AG04450 (cell line): ENCODE results near the gene RAB36. TPM values are rescaled to one million over a fixed set of nuclear protein-coding genes. Genes with fewer than 3 reads are reported as not detected.

Experiments used
- CTCF ChIA-PET: fragments of 300-600, 350-600 bp; formaldehyde crosslinking; extraction: SDS; loops from one replicate; lab custom pipeline; 2022; ENCODE audit warnings: antibody characterized with exemption, inconsistent platforms; lab: Charles Lee
- POLR2A ChIA-PET: fragments of 350-600 bp; formaldehyde crosslinking; extraction: SDS; loops from one replicate; lab custom pipeline; 2021; ENCODE audit warnings: antibody characterized with exemption, inconsistent platforms; lab: Yijun Ruan, JAX
- DNase-seq: peaks from one replicate; pipeline ENCODE4 v3.0.0-alpha.2; 2011; ENCODE audit warnings: low read depth, low spot score
- H3K27ac ChIP-seq: one replicate; pipeline ENCODE4 v1.5.1; 2012; ENCODE audit warnings: low read depth, low read length, control low read depth
- H3K27me3 ChIP-seq: one replicate; pipeline ENCODE4 v1.6.0; 2012; ENCODE audit warnings: low read length; ENCODE audit not compliant: control insufficient read depth, insufficient read depth
- H3K4me3 ChIP-seq: 2 replicates; pipeline ENCODE4 v1.5.1; 2011; ENCODE audit warnings: mild to moderate bottlenecking, low read depth, low read length, control low read depth
- H3K9me3 ChIP-seq: 2 replicates; pipeline ENCODE4 v1.5.1; 2012; ENCODE audit warnings: low read length; ENCODE audit not compliant: control insufficient read depth, insufficient read depth
- polyA plus RNA-seq: library from polyadenylated mRNA; depleted of rRNA; stranded (reverse); fragments of >200 nt; gene quantifications from 2 replicates; pipeline ENCODE4 v1.2.3, GENCODE V29; 2011
- TF ChIP-seq, protein P1 (sequence below): IDR thresholded peaks from 2 replicates; pipeline ENCODE4 v1.5.1; 2011; ENCODE audit warnings: low read depth, low read length, control low read depth, inconsistent platforms

The RAB36 gene
- polyA plus RNA-seq, 1 experiment, result 2.6 TPM

DNA sequence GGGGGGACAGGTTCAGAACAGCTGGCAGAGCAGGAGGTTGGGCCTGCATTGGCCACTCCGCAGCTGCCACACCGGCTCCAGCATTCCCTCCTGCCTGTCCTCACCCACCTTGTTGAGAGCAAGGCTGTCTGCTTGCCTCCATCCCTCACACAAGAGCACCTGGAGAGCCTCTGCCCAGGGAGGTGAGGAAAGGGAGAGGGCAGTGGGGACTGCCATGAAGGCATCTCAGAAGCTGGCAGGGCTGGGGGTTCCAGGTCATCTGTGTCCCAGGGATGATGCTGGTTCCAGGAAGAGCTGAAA, 30.6 kb upstream of the RAB36 start:
- TF ChIP-seq, protein P1, sequence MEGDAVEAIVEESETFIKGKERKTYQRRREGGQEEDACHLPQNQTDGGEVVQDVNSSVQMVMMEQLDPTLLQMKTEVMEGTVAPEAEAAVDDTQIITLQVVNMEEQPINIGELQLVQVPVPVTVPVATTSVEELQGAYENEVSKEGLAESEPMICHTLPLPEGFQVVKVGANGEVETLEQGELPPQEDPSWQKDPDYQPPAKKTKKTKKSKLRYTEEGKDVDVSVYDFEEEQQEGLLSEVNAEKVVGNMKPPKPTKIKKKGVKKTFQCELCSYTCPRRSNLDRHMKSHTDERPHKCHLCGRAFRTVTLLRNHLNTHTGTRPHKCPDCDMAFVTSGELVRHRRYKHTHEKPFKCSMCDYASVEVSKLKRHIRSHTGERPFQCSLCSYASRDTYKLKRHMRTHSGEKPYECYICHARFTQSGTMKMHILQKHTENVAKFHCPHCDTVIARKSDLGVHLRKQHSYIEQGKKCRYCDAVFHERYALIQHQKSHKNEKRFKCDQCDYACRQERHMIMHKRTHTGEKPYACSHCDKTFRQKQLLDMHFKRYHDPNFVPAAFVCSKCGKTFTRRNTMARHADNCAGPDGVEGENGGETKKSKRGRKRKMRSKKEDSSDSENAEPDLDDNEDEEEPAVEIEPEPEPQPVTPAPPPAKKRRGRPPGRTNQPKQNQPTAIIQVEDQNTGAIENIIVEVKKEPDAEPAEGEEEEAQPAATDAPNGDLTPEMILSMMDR, result no peak
- ChIA-PET CTCF (interaction anchor here (0.8 kb wide), 1 partner anchor 156 kb away, joined by 3 read pairs; no protein-coding TSS in a partner anchor), POLR2A (no interaction called here)
- Histone ChIP-seq H3K9me3 (no peaks in the 10 kb centered on the region), H3K4me3 (no peak overlapping the region), H3K27me3 (no peaks in the 10 kb centered on the region), H3K27ac (no peak overlapping the region)
- DNase-seq, result no peak

DNA sequence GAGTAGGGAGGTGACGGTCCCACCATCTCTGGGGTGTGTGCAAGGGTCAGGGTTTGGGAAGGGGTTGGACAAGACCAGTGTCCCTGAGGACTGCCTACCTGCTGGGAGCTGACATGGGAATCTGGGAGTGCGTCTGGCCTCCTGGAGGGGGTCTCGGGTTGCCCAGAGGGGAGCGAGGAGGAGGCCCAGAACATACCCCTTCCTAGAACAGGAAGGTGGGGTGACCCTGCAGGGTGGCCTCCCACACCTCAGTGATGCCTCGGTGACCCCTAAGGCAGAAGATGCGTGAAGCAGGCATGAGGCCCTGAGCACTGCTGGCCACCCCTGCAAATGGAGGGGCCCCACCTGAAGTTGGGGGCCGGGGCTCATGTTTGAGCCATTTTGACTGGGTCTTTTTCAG, 29.9 kb upstream of the RAB36 start:
- Histone ChIP-seq H3K4me3 (no peak overlapping the region), H3K27ac (no peak overlapping the region), H3K27me3 (no peaks in the 10 kb centered on the region), H3K9me3 (no peaks in the 10 kb centered on the region)
- TF ChIP-seq, protein P1, result no peak
- no peak for DNase-seq
- ChIA-PET CTCF (no interaction called here), POLR2A (no interaction called here)

DNA sequence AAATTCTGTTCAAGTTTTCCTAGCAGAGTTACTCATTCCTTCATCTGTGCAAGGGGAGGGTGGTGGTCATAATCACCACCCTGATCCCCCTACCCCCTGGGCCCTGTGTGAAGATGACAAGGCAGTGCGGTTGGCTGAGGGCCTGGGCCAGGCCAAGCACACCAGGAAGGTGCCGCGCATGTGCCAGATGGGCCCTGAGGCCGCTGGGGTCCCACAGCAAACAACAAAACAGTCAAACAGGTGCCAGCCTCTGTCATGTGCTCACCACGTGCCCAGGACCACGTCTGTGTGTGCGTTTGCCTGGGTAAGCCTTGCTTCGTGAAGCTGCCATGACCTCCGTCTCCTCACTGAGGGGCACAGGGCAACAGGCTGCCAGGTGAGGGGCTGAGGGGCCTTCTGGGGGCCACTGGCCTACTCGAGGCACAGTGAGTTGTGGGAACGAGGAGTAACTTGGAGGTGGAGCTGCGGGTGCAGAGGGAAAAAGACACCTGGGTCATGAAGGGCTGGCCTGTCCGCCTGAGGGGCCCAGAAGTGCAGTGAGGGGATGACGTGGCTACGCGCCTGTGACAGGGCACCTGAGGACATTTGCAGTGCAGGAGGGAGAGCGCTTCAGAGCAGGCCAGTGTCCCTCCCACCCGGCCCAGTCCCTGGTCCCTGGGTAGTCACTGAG, 29.3 kb upstream of the RAB36 start:
- Histone ChIP-seq H3K9me3 (no peaks in the 10 kb centered on the region), H3K27ac (no peak overlapping the region), H3K27me3 (no peaks in the 10 kb centered on the region), H3K4me3 (no peak overlapping the region)
- TF ChIP-seq, protein P1, result no peak
- POLR2A ChIA-PET, result no interaction called here
- CTCF ChIA-PET, result no interaction called here
- DNase-seq, result no peak

DNA sequence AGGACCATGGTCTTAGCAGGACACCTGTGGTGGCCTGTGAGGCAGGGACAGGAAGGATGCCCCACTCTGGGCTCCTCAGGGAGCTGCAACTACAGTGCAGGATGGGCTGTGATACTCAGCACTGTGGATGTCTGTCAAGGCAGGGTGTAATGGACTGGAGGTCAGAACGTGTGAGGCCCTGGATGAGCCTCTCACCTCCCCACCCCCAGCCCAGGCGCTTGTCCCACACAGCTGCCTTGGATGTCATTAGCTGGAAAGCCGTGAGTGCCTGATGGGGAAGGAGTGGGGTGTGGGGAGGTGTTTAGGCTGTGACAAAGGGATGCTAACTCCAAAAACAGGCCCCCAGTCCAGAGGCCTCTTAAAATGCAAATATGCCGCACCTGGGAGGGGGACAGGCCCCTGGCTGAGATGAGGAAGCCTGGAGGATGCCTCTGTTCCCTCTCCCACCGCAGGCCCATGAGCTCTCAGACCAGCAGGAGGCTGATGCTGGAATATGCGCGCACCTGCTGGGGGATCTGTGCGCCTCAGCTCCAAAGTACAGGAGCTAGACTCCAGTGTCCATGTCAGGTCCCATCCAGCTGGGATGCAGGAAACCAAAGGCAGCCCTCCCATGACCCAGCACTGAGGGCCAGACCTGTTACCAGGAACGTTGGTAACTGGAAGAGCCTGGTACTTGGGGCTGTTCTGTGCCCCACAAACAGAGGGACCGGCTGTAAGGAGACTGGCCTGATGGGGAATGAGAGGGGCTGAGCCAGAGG, 28.6 kb upstream of the RAB36 start:
- Histone ChIP-seq H3K9me3 (no peaks in the 10 kb centered on the region), H3K27me3 (no peaks in the 10 kb centered on the region), H3K4me3 (no peak overlapping the region), H3K27ac (no peak overlapping the region)
- no peak for DNase-seq
- ChIA-PET POLR2A (no interaction called here), CTCF (no interaction called here)
- TF ChIP-seq, protein P1, result no peak

DNA sequence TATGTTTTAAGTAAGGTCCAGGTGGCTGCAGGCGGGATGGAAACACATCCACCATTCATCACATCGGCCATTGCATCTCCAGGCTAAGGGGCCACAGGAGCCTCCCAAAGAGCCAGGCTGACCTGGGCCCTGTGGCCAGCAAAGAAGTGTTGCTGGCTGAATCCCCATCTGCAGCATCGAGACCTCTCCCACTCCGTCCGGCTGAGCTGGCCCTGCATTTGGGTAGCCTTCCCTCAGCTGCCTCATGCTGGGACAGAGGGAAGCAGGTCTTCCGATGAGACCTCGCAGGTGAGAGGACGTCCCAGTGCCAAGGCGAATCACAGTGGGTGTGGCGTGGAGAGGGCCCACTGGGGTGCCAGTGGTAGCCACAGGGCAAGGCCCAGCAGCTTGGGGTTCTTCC, 28.0 kb upstream of the RAB36 start:
- ChIA-PET CTCF (interaction anchor here (0.9 kb wide), 1 partner anchor 11 kb away, joined by 3 read pairs; no protein-coding TSS in a partner anchor), POLR2A (no interaction called here)
- Histone ChIP-seq H3K27ac (no peak overlapping the region), H3K27me3 (no peaks in the 10 kb centered on the region), H3K9me3 (no peaks in the 10 kb centered on the region), H3K4me3 (no peak overlapping the region)
- DNase-seq, result no peak
- TF ChIP-seq, protein P1, result no peak
